ENCODE measurements around the gene ADAMTS7. TPM values are rescaled to one million over a fixed set of nuclear protein-coding genes. Genes with fewer than 3 reads are reported as not detected.
A peak's percentile ranks its signal among the peaks of the same experiment; 100 is the strongest.
"Not testable (repeated sequence)": the region's sequence is repeated elsewhere in the genome, so short reads cannot be mapped to it uniquely, and the experiment has no call there.

ADAMTS7 gene
- total and polyA plus RNA-seq, 8 donors: 0.31 to 102 (median 2.3) TPM

DNA sequence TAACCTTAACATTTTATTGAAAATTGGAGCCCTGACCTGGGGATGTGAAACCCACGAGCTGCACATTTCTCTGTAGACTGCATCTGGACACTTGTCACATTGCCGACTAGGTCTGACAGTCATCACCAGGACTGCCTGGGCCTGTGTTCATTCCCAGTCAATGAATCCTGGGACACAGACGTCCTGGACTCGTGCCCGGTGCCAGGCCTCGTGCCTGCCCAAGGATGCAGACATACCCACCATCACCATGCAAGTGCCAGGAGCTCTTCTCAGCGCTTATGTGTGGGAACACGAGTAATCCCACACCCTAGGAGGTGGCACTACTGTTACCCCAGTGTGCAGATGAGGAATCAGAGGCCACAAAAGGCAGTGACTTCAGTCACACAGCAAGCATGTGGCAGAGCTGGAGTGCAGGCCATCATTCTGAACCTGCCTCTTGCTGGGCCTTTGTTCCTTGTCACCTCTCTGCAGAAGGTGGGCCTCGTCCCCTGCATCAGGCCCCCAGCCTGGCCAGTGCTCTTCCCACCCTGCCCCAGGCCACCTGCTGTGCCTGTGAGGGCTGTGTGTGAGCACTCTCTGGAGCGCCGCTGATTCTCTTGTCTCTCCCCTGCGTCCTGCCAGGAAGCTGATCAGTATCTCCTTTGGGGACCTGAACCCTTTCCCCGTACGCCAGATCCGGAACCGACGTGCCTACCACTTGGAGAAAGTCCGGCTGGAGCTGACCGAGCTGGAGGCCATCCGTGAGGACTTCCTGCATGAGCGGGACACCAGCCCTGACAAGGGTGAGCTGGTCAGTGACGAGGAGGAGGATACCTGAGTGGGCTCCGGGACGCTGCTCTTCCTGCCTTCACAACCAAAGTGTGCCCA, 58.5 kb downstream of the ADAMTS7 start:
- intact Hi-C loops (cut with DNase I; ENCODE audit: low total_unique reads): no loop called here
- H3K4me1 ChIP-seq: peaks cover 0 to 29% (median 10%) of the 10 kb centered on the region in 4 donors
- 78 to 89% (median 83%) methylated on average over 22 to 24 of the region's 24 CpGs for WGBS, 5 donors
- no peaks in the 10 kb centered on the region for H3K9me3 ChIP-seq
- DNase-seq: no peak
- TF ChIP-seq CTCF (IDR thresholded peaks at IDR 0.05) (no peak), POLR2AphosphoS5 (IDR thresholded peaks at IDR 0.05) (no peak), EP300 (IDR thresholded peaks at IDR 0.05) (no peak), POLR2A (IDR thresholded peaks at IDR 0.05) (no peak)
- no peak overlapping the region for H3K4me3 ChIP-seq
- no peaks in the 10 kb centered on the region for H3K36me3 ChIP-seq
- H3K27me3 ChIP-seq: no peaks in the 10 kb centered on the region
- no peak overlapping the region for H3K27ac ChIP-seq

GRCh38 chr15:78751602-78751979, 59.7 kb downstream of the ADAMTS7 start:
- 71 to 86% (median 79%) methylated on average over 11 to 13 of the region's 13 CpGs for WGBS, 5 donors
- peaks cover 0 to 22% (median 2%) of the 10 kb centered on the region in 4 donors for H3K4me1 ChIP-seq
- H3K36me3 ChIP-seq: no peaks in the 10 kb centered on the region
- no peak overlapping the region for H3K4me3 ChIP-seq
- no peaks in the 10 kb centered on the region for H3K9me3 ChIP-seq
- intact Hi-C loops (cut with DNase I; ENCODE audit: low total_unique reads): no loop called here
- TF ChIP-seq POLR2AphosphoS5 (IDR thresholded peaks at IDR 0.05) (no peak), CTCF (IDR thresholded peaks at IDR 0.05) (no peak), EP300 (IDR thresholded peaks at IDR 0.05) (no peak), POLR2A (IDR thresholded peaks at IDR 0.05) (no peak)
- no peak overlapping the region for H3K27ac ChIP-seq
- no peak for DNase-seq
- no peaks in the 10 kb centered on the region for H3K27me3 ChIP-seq

GRCh38 chr15:78750974-78751601, 60.2 kb downstream of the ADAMTS7 start:
- peak overlapping the region in 3 of 4 donors; percentile 13 to 26 (median 20) for H3K4me3 ChIP-seq
- TF ChIP-seq CTCF (IDR thresholded peaks at IDR 0.05): peak in 5 of 7 experiments; percentile 17 to 83 (median 70)
- WGBS, 5 donors: 4 to 12% (median 5%) methylated on average over 19 to 28 of the region's 28 CpGs
- peak overlapping the region in 4 of 5 donors; percentile 1 to 75 (median 29) for H3K27ac ChIP-seq
- peak; percentile 96 for DNase-seq
- H3K27me3 ChIP-seq; H3K9me3 ChIP-seq; H3K36me3 ChIP-seq; intact Hi-C loops (cut with DNase I; ENCODE audit: low total_unique reads): not testable (repeated sequence)
- peaks cover 0 to 22% (median under 1%) of the 10 kb centered on the region in 4 donors for H3K4me1 ChIP-seq

DNA sequence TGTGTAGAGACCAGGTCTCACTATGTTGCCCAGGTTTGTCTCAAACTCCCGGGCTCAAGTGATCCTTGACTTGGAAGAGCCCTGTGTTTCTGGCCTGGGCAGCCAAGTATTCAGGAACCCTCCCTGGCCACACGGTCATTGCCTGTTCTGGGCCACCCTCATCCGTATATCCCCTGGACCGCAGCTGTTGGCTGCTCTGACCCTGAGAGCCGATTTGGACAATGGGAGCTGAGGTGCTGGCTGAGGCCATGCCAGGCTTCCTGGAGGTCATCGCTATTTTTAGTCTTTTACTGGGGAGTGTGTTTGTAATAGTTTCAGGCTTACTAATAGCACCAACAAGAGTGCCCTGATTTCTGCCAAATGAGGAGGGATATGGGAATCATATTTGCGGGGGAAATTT, 60.7 kb downstream of the ADAMTS7 start:
- 12 to 35% (median 26%) methylated on average over 5 to 7 of the region's 7 CpGs for WGBS, 5 donors
- Histone ChIP-seq H3K27me3 (no peaks in the 10 kb centered on the region), H3K9me3 (no peaks in the 10 kb centered on the region), H3K4me1 (peaks cover 0 to 22% (median 0%) of the 10 kb centered on the region in 4 donors), H3K36me3 (no peaks in the 10 kb centered on the region), H3K4me3 (peak overlapping the region in 3 of 4 donors; percentile 13 to 26 (median 20)), H3K27ac (peak overlapping the region in 4 of 5 donors; percentile 1 to 75 (median 29))
- TF ChIP-seq CTCF (IDR thresholded peaks at IDR 0.05) (no peak), POLR2A (IDR thresholded peaks at IDR 0.05) (no peak), POLR2AphosphoS5 (IDR thresholded peaks at IDR 0.05) (no peak), EP300 (IDR thresholded peaks at IDR 0.05) (no peak)
- intact Hi-C loops (cut with DNase I; ENCODE audit: low total_unique reads): no loop called here
- no peak for DNase-seq
